HG02571 (cell line): ENCODE measurements around the gene ZBTB45.

ENCODE experiments used
- ATAC-seq: cut with Tn5 transposase; IDR thresholded peaks from one replicate; pipeline ENCODE4 v1.9.1; 2021; ENCODE audit warnings: mild to moderate bottlenecking, moderate library complexity; ENCODE audit not compliant: unreplicated experiment

ZBTB45 gene

GRCh38 chr19:58555369-58555885 is 35.8 kb upstream of the ZBTB45 start:
- ATAC-seq: no peak

GRCh38 chr19:58554494-58555368 is 35.1 kb upstream of the ZBTB45 start, which contains the start of gene CHMP2A:
Gene CHMP2A, minus strand, starts transcription at chr19:58555105. Its CDS starts 893 bp downstream, at chr19:58554212.
- peak; percentile 34 for ATAC-seq

GRCh38 chr19:58553799-58554493 is 34.3 kb upstream of the ZBTB45 start:
- no peak for ATAC-seq

GRCh38 chr19:58552655-58553054 is 33.0 kb upstream of the ZBTB45 start:
- no peak for ATAC-seq

GRCh38 chr19:58551577-58552471 is 32.2 kb upstream of the ZBTB45 start:
- no peak for ATAC-seq

GRCh38 chr19:58551123-58551497 is 31.5 kb upstream of the ZBTB45 start:
- no peak for ATAC-seq

GRCh38 chr19:58550362-58551122 is 30.9 kb upstream of the ZBTB45 start:
- no peak for ATAC-seq

- no peak for ATAC-seq
These were observed 30.2 kb upstream of the ZBTB45 start for GRCh38 chr19:58549664-58550361.

- ATAC-seq: no peak
These were observed 29.5 kb upstream of the ZBTB45 start for GRCh38 chr19:58548859-58549663.

- ATAC-seq: no peak
These were observed 28.0 kb upstream of the ZBTB45 start for GRCh38 chr19:58547323-58548312.

GRCh38 chr19:58546019-58546530 is 26.5 kb upstream of the ZBTB45 start:
- no peak for ATAC-seq

GRCh38 chr19:58545286-58546018 is 25.8 kb upstream of the ZBTB45 start:
- ATAC-seq: no peak

- peak; percentile 51 for ATAC-seq
These were observed 25.1 kb upstream of the ZBTB45 start for GRCh38 chr19:58544591-58545285.

GRCh38 chr19:58543826-58544590 is 24.4 kb upstream of the ZBTB45 start, which contains the start of gene TRIM28:
Gene TRIM28, plus strand, starts transcription at chr19:58544064. Its CDS starts 694 bp downstream, at chr19:58544758.
- ATAC-seq: peak; percentile 66
